Globus pallidus (tissue), 1 donor: ENCODE data around the gene PRRT1B.

Experiments used
- DNase-seq: peaks from one replicate; pipeline ENCODE4 v3.0.0-alpha.2; 2015; ENCODE audit warnings: low spot score

PRRT1B gene

DNA sequence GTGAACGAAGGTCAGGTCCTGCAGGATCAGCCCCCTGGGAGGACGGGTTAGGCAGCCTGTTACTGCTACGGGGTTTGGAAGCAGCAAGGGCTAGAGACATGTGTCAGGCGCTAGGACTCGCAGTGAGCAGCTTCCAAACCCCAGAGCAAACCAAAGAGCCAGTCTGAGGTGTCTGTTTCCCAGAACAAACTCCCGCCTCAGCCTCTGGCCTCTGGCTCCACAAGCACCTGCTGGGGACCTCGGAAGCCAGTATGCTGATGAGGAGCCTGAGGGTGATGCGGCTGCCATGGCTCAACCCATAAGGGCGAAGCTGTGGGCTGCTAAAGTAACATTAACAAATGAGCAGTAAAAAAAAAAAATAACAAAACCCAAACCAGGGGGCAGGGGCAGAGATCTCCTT lies 35.0 kb downstream of the PRRT1B start:
- DNase-seq: no peak

DNA sequence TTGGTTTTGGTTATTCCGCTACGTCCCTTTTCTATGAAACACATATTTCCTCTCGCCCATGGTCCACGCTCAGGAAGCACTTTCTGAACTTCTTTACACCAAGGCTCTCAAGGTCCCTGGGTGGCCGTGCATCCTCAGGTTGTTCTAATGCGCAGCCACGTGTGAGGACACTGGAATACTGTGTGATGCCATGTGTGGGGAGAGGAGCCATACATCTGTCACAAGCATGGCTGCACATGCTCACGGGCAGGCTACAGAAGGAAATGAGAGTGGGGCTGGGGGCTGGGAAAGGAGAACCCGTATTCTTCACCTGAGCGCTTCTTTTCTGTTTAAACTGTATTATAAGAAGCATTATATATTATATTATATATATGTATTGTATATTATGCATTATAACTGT lies 36.7 kb downstream of the PRRT1B start:
- no peak for DNase-seq

DNA sequence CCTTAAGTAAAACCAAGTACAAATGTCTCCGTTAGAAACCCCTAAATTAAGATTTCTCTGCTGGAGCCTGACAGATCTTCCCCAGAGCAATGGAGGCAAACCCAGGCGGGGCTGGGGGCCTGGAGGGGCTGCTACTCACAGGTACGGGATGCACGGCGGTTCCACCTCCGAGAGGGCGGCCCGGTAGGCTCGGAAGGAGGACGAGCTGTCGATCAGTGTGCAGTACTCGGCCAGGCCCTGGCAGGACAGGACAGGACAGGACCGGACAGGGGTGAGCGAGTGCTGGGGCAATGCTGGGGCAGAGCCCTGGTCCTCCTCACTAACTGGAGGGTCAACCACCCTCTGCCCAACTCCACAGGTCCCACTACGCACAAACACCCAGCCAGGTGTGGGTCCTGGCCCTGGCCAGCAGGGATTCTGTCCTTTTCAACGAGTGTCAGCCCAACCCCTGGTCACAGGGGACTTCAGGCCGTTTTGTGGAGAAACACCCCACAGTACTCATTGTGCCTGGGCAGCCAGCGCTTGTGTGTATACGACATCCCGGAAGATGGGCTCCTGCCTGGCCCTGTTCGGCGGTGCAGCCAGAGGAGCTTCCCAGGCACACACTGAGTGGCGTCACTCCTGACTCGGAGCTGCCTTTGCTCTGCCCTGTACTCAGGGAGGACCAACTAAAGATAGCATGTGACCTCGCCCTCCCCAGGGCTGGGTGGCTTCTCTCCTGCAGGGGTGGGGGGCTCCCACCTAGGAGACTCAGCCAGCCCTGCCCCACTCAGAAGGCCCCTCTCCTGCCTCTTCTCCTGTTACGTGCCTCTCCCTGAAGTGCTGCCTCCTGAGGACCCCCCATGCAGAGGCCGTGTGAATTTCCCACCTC lies 37.4 kb downstream of the PRRT1B start:
- no peak for DNase-seq

DNA sequence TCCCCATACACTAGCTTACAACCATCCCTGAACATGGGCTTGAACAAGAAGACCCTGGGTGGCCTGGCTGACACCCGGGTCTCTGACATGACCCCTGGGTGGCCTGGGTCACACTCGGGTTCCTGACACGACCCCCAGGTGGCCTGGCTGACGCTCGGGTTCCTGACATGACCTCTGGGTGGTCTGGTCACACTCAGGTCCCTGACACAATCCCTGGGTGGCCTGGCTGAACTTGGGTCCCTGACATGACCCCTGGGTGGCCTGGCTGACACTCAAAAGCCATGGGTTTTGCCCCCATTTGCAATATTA lies 38.0 kb downstream of the PRRT1B start:
- no peak for DNase-seq

DNA sequence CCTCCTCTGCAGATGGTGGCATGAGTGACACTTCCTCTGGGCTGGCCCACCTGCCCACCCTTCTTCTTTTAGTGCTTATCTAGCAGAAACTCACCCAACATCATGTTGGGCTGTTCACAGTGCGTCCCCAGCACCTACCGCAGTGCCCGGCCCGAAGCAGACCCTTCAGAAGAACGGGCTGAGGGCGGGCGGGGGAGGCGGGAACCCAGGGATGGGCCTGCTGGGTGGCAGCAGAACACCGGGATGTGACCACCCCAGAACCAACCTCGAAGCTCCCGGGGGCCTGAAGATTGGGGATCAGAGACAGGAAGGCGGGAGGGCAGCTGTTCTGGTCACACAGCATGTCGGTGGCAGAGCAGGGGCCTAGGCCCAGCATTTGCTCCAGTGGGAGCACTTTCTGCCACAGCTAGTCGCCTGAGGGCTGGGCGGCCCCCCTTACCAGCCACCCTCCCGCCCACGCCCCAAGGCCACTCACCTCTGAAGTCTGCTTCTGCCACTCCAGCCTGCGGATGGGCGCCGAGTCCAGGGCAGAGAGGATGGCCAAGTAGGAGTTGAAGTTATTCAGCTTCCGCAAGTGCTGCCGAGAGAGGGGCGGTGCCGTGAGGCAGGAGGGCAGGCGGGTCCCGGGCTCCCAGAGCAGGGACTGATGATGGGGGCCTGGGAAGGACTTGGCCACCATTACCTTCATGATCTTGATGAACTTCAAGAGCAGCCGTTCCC lies 38.7 kb downstream of the PRRT1B start:
- DNase-seq: no peak

DNA sequence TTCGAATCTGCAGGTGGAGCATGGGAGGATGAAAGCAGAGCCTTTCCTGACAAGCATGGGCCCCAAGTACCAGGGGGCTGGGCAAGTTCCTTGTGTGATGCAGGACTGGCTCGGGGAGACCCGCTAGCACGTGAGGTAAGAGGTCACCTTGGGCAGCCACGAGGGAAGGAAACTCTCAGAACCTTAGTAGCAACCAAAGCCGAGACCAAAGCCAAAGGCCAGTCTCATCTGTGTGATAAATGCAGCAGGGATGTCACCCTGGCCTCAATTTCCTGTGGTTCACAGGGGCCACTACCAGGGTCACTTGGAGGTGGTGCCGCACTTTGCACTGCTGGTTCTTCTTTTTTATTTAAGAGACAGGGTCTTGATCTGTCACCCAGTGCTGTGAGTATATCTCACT lies 39.5 kb downstream of the PRRT1B start:
- no peak for DNase-seq

DNA sequence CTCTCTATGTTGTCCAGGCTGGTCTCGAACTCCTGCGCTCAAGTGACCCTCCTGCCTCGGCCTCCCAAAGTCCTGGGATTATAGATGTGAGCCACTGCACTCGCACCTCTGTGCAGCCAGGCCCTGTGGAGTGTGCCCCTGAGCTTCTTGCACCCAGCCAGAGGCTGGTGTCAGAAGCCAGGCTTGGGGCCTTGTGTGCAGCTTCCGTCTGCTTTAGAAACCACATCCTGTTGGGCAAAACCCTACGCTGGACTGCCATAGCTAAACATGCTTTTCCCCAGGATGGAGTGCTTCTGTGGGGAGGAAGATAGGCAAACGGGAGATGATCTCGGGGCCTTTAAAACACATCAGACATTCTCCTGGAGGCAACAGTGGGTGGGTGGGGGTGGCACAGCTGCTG lies 40.1 kb downstream of the PRRT1B start:
- DNase-seq: no peak

DNA sequence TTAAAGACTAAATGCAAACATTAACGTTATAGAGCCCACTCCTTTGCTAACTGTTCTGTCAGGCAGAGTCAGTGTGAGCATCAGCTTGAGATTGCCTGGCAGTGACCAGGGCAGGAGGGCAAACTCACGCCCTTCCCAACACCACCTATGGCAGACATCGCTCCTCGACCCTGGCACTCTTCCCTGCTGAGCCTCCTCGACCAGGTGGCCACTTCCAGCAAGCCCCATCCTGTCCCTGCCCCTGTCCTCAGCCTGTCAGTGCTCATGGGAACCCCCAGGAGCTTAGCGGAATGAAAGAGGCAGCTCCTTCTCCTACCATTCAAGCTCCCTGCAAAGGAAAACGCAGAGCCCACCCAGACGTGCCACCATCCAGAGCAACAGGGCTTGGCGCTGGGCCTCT lies 42.0 kb downstream of the PRRT1B start:
- DNase-seq: no peak

DNA sequence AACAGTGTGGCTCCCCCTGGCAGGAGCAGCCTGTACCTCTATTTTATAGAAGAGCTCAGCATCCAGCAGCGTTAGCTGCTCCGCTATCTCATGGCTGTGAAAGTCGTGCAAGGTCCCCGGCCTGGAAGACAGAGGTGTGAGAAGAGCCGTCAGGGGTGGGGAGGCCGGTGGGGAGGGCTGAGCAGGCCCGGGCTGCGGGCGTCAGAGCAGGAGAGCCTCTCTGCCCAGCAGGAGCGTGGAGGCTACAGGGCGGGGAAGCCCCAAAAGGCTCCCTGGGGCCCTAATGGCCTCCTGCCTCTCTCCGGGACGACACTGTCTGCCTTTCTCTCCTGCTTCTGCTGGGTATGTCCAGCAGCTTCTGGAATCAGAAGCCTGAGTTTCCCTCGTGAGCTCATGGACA lies 42.6 kb downstream of the PRRT1B start:
- no peak for DNase-seq

DNA sequence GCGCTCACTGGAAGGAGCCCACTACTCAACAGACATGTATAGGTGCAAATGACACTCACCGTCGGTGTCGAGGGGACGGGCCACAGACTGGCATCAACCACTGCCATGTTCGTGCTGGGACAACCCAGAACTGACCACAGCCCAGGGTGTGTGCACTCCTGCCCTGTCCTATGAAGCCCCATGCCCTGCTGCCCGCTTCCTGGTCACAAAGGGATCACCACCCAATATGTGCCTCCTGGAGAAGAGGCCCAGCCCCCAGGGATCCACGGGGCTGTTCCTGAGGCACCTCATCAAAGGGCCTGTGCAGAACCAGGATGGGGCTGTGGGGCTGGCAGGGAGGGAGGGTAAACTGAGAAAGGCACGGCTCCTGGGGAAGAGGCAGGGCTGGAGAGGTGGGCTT lies 43.1 kb downstream of the PRRT1B start:
- no peak for DNase-seq

DNA sequence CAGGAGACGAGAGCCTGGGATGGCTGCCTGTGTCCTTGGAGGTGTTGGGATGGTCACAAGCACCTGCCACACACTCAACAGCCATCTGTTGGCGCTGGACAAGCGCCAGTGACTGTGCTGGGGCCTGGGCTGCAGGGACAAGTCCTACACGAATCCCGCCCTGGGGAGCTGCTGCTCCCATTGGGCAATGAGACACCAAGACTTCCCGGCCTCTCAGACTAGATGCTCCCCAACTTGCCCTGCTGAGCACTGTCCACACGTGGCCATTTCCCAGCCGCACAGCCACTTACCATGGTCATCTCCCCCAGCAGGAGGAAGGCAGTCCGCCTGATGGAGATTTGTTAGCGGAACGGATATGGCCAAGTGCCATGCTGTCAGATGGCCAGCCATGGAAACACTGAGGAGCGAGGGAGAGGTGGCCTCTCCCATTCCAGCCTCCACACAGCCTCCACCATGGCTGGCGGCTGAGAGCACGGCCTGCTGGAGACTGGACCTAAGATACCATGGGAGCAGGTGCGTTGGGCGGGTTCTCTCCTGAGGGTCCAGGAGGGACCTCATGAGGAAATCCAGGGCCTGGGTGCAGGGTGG lies 43.9 kb downstream of the PRRT1B start:
- no peak for DNase-seq

DNA sequence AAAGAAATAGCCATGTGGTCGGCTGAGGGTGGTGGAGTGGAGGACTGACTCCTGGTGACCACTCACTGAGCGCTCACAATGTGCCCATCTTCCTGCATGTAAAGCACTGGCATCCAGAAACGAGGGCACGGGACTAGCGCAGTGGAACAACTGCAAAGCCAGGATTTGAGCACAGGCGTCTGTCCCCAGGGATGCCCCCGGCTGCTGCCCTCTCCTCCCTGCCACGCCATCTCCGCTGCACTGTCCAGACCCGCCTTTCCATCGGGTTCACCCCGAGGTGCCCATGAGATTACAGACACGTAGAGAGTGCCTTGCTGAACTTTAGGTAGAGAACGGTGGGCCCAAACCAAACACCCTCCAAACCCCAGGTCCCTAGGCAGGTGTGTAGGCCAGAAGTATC lies 44.7 kb downstream of the PRRT1B start:
- no peak for DNase-seq

DNA sequence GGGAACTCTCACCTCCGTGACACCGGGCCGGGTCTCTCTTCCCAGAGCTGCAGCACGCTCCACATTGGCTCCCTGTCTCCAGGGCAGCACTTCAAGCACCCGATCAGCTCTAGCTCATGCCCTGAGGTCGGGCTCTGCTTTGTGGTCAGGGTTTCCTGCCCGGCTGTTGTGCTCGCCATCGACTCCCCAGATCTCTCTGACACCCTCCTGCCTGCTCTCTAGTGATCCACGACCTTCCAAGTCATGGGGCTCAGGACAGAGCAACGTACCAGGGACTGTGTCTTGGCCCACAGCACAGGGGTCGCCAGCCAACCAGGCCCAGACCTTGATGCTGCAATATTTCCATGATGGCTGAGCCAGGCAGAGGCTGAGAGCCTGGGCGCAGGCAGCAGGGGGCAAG lies 45.1 kb downstream of the PRRT1B start:
- no peak for DNase-seq

DNA sequence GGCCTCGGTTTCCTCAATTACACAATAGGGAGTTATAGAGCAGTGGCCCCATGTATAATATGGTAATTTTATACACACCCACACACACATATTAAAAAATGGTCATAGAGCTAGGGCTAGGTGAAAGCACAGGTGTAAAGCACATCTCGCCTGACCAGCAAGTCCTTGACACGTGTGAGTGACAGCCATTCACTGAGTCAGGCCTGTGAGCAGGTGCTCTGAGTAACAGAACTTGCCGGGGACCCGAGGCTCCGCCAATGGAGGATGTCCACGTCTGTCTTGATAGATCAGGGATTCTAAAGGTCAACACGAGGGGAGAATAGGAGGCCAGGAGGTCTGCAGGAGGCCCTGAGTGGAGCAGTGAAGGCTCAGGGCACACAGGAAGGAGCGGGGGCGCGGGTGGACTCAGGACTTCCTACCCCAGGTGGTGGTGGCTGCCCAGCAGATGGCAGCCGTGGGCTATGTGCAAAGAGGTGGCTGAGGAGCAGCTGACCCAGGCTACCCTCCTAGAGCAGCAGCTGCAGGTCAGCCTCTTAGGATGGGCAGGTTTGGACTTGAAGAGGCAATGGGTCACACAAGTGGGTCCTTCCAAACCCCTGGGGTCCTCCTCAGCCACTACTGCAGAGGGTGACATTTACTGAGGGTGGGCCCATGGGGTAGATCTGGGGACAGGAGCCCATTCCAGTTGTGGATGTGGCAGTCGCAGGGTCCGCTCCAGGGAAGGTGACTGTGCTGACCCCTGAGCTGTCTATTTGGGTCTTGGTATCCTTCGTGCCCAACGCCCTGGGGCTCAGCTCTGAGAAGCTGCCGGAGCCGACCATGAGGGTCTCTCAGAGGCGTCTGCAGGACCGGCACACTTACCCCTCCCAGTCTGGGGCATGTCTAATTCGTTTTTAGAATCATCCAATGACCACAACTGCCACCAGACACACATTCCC lies 45.9 kb downstream of the PRRT1B start:
- peak; percentile 75 for DNase-seq

DNA sequence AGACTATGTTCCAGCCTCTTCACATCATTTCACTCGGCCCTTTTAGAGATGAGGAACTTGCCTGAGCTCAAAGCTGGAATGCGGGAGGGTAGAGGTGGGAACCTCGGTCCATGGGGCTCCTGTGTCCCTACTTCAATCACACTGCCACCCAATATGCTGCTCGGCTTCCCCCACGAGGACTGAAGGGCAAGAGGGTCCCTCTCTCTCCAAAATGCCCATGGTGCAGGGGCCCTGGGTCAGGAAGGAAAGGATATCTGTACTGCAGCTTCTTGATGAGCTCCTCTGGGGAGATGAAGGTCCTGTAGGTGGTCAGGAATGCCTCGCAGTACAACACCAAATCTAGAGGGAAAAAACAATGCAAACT lies 46.5 kb downstream of the PRRT1B start:
- DNase-seq: no peak

DNA sequence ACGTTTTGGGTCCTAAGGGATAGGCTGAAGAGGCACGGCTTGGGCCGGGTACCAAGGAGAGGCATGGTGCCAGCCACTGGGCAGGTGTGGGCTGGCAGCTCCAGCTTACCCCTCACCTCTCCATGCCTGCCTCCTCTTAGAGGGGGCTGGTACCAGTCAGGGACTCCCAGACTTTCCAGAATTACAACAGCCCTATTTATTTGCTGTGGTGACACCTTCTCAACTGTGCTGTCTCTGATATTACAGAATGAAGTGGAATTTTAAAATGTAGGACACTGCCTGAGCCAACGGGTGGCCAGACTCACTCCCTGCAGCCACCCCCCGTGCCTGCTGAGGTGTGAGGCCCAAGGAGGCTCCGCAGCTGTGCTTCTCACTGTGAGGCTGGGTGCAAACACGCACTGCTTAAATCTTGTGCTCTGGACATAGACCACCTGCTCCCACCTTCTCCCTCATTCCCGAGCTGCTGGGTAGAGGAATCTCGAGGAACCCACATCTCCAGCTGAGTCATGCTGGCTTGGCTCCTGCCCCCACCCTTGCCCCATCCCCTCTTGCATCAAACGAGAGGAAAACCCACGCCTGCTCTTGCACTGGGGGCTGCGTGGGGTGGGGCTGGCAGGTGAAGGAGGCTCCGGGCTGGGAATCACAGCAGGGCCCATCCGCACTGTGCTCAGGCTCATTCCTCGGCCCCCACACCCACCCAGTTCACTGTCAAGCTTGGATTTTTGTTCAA lies 47.9 kb downstream of the PRRT1B start:
- DNase-seq: no peak

DNA sequence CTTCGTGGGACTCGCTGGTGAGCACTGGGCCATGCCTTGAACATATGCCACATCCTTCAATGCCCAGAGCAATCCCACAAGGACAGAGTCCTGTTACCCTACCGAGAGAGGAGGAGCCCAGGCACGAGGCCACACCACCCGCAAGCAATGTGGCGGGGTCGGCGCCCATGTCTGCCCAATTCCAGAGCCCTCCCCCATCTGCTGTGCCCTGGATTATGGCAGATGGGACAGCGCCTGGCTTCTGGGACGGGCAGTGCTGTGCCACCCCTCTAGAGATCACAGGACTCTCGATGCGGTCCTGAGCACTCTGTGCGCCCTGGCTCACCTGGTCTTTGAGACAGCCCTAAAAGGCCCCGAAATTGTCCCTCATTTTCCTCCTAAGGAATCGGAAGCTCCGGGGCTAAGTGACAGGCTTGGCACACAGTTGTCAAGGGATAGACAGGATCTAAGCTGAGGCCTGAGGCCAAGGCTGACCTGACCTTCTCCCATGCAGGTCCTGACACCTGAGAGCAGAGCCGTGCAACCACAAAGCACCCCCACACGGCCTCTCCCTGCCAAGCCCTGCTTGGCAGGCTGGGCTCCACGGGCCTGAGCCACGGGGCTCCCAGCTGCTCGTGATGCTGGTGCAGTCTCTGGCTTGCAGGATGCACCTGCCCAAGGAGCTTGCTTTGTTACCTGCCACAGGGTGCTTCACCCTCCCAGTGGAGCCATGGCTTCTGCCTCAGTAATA lies 48.8 kb downstream of the PRRT1B start:
- DNase-seq: no peak

DNA sequence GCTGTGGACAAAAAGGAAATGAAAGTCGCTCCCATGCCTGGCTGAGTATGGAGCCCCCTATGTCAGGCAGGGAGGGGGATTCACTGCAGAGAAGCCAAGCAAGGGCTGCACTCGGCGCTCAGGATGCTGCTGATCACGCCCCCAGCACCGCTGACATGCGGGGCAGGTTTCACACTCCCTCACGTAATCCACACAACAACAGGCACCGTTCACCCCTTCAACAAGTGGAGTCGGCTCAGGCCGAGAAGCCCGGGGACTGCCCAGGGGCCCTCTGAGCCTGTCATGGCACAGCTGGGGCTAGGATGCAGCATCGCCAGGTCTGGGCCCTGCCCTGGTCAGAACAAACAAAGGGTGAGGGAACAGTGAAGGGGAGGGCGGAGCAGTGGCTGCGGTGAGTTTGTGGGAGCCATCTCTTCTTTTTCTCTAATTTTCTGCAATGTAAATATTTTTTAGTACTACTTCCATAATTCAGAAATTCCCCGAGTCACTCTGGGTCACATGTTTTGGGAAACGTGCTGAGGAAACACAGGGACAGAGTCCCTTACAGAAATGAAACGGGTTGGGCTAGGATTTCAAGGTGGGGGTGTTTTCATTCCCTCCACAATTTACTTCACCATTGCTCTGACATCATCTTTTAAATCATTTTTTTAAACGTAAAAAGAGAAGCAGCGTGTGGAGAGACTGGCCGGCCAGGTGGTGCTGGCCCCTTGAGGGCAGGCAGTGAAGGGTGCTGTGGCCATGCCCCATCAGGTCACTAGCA lies 49.8 kb downstream of the PRRT1B start:
- DNase-seq: no peak

DNA sequence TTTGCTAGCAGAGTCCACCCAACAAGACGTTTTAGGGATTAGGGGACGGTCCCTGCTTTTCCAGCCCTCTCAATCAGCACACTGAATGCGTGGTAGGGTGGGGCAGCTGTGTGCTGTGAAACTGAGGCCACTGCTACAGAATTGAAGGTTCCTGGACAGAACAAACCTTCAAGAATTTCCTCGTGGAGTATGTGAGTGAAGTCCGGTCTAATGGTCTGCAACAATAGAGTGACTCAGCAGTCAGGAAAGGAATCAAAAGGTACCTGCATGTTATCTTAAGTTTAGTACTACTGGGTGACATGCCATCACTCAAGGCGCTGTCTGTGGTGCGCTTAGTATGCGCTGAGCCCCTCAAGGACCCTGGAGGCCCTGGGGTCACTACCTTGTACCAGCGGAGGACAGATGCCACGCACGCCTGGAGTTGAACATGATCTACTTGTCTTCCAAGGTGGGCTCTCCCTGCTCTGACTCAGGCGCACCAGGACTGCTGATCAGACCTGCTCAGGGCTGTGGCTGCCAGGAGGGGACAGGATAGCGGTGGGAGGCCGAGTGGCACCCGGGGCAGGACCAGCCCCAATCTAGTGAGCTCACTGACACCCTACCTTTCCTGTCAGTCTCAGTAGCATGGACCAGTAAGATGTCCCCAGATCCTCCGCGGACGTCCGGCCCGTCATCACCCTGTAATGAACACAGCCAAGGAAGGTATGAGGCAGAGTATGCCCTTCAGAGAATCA lies 50.5 kb downstream of the PRRT1B start:
- no peak for DNase-seq

DNA sequence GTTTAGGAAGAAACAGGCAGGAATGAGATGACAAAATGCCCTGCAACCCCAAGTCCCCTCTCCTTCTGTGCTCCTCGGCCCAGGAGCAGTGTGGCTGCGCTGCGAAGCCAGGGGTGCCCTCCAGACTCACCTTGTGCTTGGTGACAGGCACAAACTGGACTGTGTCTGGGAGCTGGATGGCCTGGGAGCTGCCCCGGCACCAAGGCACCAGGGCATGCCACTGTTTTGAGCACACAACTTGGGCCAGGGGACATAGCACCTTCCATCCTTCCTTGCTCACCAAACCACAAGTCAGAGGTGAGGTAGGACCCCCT lies 51.1 kb downstream of the PRRT1B start:
- no peak for DNase-seq
